Measurements from ENCODE around the gene SLC38A7. TPM values are rescaled to one million over a fixed set of nuclear protein-coding genes. Genes with fewer than 3 reads are reported as not detected.
A peak's percentile ranks its signal among the peaks of the same experiment; 100 is the strongest.
"Not testable (repeated sequence)": the region's sequence is repeated elsewhere in the genome, so short reads cannot be mapped to it uniquely, and the experiment has no call there.

Gene SLC38A7
- total RNA-seq, 1 donor from 2014 or later, result 36.1 TPM

DNA sequence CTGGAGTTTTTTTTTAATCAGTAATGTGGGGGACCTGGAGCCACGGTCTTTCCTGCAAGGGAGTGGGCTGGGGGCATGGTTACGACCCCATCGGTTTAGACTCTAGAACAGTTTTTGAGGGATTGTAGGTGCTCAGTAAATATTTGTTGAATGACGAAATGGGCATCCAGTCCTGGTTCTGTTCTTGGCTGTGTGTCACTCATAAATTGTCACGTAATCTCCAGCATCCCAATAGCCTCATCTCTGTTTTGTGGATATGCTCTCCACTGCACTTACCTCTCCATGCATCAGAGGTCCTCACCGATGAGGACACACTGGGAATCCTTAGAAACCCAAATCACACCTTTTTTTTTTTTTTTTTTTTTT lies 497 bp upstream of the SLC38A7 start:
- intact Hi-C loops (cut with micrococcal nuclease), result loop anchor here (10.0 kb wide), 1 partner anchor 50 kb away; the partner anchor contains the start of gene GOT2
- DNase-seq (no peak), ATAC-seq (no peak)

DNA sequence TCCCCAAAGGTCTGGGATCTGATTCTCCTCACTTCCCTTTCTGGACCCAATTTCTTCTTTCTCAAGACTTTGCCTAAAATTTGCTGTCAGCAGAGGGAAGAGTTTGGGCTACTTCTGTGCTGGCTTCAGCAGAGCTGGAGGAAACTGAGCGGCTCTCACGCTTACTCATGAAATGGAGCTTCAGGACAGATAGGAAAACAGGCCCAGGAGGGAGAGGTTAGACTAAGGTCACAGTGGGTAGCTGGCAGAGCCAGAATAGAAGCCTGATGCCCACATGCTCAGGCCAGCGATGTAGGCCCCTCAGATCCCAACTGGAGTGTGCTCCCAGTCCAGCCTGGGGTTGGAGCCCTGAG lies 593 bp downstream of the SLC38A7 start:
- peak; percentile 76 for ATAC-seq
- DNase-seq, result no peak
- intact Hi-C loops (cut with micrococcal nuclease), result loop anchor here (10.0 kb wide), 1 partner anchor 51 kb away; the partner anchor contains the start of gene GOT2

DNA sequence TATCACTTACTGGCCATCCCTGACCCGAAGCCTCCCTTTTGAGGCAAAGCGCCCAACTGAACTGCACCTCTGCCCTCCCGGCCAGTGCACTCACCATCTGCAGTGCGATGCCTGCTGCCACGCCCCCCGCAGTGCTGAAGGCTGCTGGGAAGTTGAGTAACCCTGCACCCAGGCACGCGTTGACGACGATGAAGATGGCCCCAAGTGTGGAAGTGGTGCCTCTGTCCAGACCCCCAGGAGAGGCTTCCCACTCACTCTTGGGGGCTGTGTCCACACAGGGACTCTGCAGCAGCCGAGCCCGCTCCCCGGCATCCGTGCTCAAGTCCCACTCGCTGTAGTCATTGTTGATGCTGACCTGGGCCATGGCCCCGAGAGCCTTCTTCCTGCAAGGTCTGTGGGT lies 4.8 kb downstream of the SLC38A7 start:
- no peak for DNase-seq
- intact Hi-C loops (cut with micrococcal nuclease), result loop anchor here (5.0 to 10.0 kb wide), 2 partner anchors 55 to 78 kb away; partner anchors contain the start of gene GOT2

DNA sequence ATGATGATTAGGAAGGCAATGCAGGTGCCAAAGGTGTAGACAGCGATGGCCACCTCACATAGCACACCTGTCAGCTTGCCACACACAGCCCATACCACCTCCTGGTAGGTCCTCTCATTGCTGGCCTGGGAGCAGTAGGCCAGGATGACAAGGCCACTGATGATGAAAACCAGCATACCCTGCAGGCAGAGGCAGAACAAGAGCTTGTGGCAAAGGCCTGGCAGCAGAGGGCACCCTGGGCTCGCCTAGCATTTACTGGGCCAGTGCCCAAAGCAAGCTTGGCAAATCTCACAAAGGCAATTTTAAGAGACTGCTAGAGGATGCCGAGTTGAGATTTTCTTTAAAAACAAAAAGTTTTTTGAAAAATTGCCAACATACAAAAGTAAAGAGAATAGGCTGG lies 5.9 kb downstream of the SLC38A7 start:
- ATAC-seq (peak; percentile 65), DNase-seq (peak; percentile 67)
- intact Hi-C loops (cut with micrococcal nuclease), result loop anchor here (5.0 kb wide), 1 partner anchor 79 kb away; no protein-coding TSS in a partner anchor

More for the DNA sequence above, 4.8 kb downstream of the SLC38A7 start:
- no peak for ATAC-seq

DNA sequence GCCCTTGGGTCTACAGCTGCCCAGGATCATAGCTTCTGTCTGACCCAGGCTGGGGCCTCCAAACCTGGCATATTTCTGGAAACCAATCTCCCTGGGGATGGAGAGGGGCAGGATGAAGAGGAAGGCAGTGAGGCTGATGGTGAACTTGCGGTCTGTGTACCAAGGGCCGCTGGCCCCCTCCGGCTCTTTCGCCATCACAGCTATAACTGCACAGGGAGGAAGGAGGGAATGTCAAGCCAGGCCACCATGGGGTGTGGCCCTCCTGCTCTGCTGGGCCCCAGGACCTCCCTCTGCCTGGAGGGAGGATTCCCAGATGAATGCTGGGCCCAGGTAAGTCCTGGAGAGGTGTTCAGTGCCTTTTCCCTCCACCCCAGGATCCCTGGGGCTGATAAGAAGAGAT lies 6.3 kb downstream of the SLC38A7 start:
- intact Hi-C loops (cut with micrococcal nuclease), result loop anchor here (5.0 kb wide), 1 partner anchor 79 kb away; no protein-coding TSS in a partner anchor
- ATAC-seq (no peak), DNase-seq (no peak)

DNA sequence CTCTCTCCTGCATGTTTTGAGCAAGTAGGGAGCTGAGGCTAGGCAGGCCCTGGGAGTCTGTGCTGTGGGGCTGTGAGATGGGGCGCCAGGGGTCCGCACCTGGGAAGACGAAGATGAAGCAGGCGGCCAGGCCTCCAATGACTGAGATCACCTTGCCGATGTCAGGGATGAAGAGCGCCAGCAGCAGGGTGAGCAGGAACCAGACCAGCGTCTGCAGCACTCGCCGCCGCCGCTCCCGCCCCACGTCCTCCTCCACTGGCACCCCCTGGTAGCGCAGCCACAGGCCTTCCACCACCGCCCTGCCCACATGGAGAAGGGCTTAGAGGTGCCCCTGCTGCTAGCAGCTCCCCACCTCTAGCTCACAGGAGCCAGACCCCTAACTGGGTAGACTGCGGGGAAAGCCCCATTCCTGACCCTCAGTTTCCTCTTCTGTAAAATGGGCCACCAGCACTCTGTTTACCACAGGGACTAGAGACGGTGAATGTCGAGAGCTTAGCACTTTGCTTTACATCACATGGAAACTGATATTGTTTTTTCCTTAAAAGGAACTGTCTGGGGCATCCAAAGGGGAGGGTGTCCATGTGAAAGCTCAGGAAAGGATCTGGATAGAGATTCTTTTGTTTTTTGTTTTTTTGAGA lies 13.5 kb downstream of the SLC38A7 start:
- intact Hi-C loops (cut with micrococcal nuclease), result no loop called here
- ATAC-seq, result no peak
- DNase-seq, result no peak

DNA sequence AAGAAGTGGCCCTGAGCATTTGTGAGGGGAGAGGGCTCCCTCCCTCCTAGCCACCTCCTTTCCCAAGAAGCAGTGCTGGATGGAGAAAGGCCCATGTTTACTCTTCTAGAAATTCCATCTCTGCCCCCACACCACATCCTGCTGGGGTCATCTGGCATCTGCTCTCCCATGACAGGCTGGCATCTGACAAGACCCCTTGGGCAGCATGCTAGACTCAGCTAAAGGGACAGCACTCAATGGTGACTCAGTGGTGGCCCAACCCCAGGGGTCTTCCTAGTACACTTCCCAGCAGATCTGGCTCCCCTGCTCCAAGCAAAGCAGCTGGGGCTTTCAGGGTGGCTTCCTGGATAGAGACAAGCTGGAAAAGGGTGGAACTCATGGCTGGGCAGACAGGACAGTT lies 14.4 kb downstream of the SLC38A7 start:
- ATAC-seq, result no peak
- no peak for DNase-seq
- intact Hi-C loops (cut with micrococcal nuclease), result no loop called here

DNA sequence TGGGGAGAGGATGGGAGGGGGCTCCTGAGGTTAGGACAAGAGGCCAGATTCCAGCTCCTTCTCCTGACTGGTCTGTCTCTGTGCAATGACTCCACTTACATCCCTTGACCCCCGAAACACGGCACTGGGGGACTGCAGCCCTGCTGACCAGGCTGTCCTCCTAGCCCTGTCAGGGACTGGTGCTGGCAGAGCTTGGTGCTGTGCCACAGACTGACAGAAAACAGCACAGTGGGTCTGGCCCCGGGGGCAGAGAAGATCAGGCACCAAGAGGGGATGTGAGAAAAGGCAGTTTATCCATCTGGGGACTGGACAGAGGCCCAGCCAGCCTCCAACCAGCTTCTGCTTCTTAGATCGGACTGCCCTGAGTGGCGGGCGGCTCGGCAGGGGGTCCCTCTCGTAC lies 19.4 kb downstream of the SLC38A7 start:
- DNase-seq (no peak), ATAC-seq (peak; percentile 7)
- intact Hi-C loops (cut with micrococcal nuclease), result no loop called here

DNA sequence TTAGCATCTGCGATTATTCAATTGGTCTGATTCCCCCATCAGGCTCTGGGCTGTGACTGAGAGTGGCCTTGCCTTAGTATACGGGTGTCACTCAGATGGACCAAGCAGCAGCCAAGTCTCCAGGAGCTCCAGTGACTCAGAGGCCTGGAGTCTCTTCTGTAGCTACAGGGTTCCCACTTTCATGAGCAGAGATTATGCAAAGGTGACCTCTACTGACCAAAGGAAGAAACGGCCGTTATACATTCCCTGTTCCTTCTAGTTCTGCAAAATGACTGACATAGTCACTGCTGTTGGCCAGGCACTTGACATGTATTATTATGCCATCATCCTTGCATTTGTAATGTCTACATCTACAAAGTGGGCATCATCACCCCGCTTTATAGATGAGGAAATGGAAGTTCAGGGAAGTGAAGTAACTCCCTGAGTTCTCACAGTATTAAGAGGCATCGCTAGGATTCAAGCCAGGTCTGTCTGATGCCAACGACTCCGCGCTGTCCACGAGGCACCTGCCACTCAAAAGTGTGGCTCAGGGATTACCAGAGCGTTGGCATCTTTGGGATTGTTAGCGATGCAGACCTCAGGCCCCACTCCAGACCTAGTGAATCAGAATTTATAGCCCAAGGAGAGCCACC lies 23.3 kb downstream of the SLC38A7 start:
- intact Hi-C loops (cut with micrococcal nuclease), result no loop called here
- DNase-seq (peak; percentile 46), ATAC-seq (peak; percentile 87)

DNA sequence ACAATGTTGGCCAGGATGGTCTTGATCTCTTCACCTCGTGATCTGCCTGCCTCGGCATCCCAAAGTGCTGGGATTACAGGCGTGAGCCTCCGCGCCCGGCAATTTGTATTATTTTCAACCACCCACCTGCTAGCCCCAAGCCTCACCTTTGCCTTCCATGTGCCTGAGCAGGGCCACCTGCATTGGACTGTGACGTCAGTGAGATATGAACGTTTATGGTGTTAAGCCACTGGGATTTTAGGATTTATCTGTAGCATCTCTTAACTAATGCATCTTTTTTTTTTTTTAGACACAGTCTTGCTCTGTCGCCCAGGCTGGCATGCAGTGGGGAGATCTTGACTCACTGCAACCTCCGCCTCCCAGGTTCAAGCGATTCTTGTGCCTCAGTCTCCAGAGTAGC lies 24.7 kb downstream of the SLC38A7 start:
- ATAC-seq; DNase-seq; intact Hi-C loops (cut with micrococcal nuclease): not testable (repeated sequence)

DNA sequence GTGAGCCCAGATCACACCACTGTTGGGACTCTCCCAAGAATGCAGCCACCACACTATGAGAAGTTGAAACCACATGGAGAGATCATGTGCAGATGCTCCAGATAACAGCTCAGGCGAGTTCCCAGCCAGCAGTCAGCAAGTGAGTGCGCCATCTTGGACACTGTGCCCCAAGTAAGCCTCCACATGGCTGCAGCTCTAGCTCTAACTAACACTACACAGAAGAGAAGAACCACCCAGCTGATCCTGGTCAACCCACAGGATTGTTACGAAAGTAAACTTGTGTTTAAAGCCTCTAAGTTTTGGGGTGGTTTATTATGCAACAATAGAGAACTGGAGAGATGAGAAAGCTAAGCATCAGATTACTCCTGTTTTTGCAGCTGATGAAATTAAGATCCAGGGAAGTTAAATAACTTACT lies 25.8 kb downstream of the SLC38A7 start:
- no peak for ATAC-seq
- no peak for DNase-seq
- intact Hi-C loops (cut with micrococcal nuclease), result no loop called here

DNA sequence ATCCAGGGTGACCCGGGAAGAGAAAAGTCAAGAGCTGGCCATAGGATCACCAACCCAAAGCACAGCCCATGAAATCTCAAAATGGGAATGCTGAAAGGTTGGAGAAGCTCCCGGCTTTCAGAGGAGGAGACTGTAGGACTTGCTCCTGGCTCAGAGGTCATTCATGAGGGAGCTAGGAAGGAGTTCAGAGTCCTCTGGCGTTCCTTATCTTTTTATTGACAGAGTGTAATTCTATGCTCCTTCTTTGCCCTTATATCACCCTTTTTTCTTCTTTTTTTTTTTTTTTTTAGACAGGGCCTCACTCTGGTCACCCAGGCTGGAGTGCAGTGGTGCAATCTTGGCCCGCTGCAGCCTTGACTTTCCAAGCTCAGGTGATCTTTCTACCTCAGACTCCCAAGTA lies 27.7 kb downstream of the SLC38A7 start:
- intact Hi-C loops (cut with micrococcal nuclease), result no loop called here
- no peak for DNase-seq
- no peak for ATAC-seq

DNA sequence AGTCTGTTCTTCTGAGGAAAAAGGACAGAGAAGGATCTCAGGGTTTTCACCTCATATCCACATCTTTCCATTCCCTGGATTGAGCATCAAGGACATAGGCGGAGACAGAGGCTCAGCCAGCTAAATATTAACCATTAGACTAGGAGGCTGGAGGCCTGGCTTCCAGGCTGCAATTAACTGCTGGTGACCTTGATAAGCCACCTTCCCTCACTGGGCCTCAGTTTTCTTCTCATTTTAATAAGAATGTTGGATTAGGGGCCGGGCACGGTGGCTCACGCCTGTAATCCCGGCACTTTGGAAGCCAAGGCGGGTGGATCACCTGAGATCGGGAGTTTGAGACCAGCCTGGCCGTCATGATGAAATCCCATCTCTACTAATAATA lies 29.4 kb downstream of the SLC38A7 start:
- intact Hi-C loops (cut with micrococcal nuclease), result no loop called here

DNA sequence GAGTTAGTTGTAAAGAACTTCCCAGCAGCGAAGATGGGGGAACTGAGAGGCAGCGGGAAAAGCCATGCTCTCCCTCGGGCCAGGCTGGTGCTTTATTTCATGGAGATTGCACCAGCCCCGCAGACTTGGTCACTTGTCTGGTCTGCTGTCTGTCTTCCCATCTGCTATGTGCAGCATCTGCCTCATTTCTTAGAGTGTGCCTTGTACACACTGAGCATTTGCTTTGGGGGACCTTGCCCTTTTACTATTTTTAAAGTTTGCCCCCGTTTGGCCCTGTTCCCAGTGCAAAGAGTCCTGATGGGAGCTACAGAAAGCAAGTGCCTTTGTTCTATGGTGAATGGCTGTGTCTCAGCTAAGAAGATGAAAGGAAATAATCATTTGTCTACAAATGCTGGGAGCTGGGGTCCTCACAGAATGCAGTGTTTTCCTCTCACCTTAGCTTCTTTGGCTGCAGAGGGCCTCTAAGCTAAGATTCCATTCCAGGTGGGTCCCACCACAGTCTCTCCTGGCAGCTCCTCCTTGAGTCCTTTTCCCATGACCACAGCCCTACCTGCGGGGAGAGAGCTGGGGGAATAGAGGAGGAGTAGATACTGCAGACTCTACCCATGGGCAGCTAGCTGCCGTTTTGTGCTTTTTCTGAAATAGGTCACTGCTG lies 29.9 kb downstream of the SLC38A7 start:
- intact Hi-C loops (cut with micrococcal nuclease), result no loop called here
- DNase-seq (no peak), ATAC-seq (no peak)

More for the DNA sequence above, 29.4 kb downstream of the SLC38A7 start:
- DNase-seq (no peak), ATAC-seq (no peak)

DNA sequence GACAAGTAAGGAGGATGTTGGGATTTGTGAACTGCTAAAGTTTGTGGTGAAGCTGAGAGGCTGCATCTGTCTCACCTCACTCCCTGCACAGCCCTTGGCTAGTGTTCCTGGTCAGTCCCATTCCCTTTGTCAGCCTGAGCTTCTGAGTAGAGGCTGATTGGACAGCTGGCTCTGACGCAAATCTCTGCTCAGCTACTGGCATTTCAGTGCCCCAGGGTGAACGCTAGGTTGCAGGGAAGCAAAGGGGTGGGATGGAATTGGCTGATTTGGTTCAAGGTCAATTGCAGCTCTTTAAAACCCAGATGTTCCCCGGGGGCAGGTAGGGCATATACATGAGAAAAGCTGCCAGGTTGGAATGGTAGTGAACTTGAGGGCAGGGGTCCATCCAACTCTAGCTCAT lies 31.8 kb downstream of the SLC38A7 start:
- ATAC-seq, result peak; percentile 89
- intact Hi-C loops (cut with micrococcal nuclease), result no loop called here
- DNase-seq, result no peak

DNA sequence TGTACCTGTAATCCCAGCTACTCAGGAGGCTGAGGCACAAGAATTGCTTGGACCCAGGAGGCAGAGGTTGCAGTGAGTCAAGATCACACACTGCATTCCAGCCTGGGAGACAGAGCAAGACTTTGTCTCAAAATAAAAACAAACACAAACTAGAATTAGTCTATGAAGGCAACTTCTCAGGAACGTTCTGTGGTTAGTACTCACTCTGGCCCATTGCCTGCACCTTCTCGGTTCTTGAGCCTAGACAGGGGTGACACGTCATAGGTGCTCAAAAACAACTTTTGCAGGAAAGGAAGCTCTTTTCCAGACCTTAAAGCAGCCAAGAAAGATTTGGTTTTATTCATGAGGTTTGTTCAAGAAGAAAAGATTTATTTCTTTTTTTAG lies 32.6 kb downstream of the SLC38A7 start:
- no peak for ATAC-seq
- intact Hi-C loops (cut with micrococcal nuclease), result no loop called here
- no peak for DNase-seq

DNA sequence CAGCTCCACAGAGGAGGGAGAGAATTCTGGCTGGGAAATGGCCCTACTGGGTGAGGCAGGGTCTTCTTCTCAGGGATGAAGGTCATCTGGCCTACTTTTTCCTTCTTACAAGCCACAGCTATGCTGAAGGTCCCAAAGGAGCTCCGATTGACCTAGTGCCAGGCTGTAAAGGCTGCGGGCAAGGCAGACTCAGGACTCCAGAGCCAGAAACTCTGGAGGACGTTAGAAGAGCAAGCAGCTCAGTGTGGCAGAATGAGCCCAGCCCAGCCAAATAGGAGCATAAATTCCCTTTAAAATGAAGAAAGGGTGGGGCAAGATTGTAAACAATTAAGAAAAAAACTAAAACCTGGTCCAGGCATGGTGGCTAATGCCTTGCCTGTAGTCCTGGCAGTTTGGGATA lies 34.9 kb downstream of the SLC38A7 start:
- intact Hi-C loops (cut with micrococcal nuclease), result no loop called here

DNA sequence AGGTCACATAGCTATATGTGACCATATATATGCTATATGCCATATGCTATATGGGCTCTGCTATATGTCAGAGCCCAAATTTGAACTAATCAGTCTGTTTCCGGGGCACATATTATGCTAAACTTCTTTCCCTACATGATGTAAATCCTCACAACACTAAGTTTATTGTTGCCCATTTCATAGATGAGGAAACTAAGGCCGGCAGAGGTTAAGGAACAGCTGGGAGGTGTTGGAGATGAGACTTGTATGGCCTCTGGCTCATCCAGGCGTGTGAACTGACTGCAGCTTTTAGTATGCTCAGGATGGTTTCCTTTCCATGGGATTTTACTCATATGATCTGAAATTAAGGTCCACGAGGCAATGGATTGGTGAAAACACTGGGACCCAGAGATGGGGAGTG lies 37.5 kb downstream of the SLC38A7 start:
- ATAC-seq (no peak), DNase-seq (no peak)
- intact Hi-C loops (cut with micrococcal nuclease), result no loop called here

More for the DNA sequence above, 34.9 kb downstream of the SLC38A7 start:
- DNase-seq (no peak), ATAC-seq (no peak)

DNA sequence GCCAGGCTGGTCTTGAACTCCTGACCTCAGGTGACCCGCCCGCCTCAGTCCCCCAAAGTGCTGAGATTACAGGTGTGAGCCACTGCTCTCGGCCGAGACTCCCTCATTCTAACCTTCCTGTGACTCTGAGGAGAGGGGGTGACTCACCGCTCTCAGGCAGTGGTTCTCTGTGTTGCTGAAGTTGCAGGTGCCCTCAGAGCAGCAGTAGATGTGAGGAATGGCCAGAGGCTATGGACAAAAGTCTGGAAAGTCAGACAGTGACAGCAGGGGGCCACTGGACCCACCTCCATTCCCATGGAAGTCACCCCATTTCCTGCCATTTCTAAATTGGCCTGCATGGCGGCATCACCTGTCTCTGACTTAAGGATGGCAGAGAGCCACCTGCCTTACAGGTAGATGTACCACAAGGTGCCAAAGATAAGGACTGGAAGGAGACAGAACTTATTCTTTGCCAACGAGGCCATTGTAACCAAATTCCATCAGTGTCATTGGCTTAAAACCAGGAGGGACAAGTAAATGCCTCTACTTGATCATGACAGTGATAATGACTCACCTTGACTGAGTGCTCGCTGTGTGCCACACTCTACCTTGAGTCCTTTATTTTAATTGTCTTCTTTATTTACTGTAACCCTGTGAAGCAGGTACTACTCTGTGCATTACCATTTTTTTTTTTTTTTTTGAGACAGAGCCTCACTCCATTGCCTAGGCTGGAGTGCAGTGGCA lies 39.6 kb downstream of the SLC38A7 start:
- intact Hi-C loops (cut with micrococcal nuclease), result no loop called here
- DNase-seq (no peak), ATAC-seq (no peak)

DNA sequence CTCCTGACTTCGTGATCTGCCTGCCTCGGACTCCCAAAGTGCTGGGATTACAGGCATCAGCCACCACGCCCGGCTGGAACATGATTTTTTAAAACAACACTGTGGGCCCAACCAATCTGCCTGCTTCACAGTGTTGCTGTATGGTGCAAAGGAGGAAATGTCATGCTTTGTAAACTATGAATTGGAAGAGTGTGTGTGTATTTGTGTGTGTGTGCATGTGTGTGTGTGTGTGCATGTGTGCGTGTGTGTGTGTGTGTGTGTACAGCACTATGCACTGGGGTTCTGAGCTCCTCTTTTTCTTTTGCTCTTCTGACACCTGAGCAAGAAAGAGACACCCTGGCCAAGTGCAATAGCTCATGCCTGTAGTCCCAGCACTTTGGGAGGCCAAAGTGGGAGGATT lies 40.5 kb downstream of the SLC38A7 start:
- intact Hi-C loops (cut with micrococcal nuclease), result no loop called here
- DNase-seq (no peak), ATAC-seq (no peak)

Measured in left ventricle myocardium superior (tissue), 1 donor.